HepG2 (cell line): ENCODE measurements around the gene WDR53.
"Not testable (repeated sequence)": the region's sequence is repeated elsewhere in the genome, so short reads cannot be mapped to it uniquely, and the experiment has no call there.

Source experiments
- ATAD3A ChIP-seq: sonication (generic); formaldehyde crosslinking; IDR thresholded peaks from 2 replicates; pipeline ENCODE4 v1.4.0; 2020; ENCODE audit warnings: missing genetic modification reagents
- GATAD2A ChIP-seq: IDR thresholded peaks from 2 replicates; pipeline ENCODE4 v1.6.1; 2016
- NFIC ChIP-seq: IDR thresholded peaks from 2 replicates; pipeline ENCODE4 v1.6.1; 2012; ENCODE audit warnings: mild to moderate bottlenecking, low read length, inconsistent platforms
- SCMH1 ChIP-seq: sonication (generic); formaldehyde crosslinking; IDR thresholded peaks from 2 replicates; pipeline ENCODE4 v1.9.0; 2021; ENCODE audit warnings: missing genetic modification reagents, mild to moderate bottlenecking, borderline replicate concordance
- SOX13 ChIP-seq, 3 experiments: fragments of 450-650 bp in 1 of 3; sonication (generic) in 1 of 3; formaldehyde crosslinking in 1 of 3; IDR thresholded peaks in 2 of 3; conservative IDR thresholded peaks in 1 of 3; 2 replicates each; pipeline versions ENCODE4 v1.5.0 to v1.6.1; 2016 to 2020; ENCODE audit warnings: antibody characterized with exemption in 1 of 3, mild to moderate bottlenecking in 1 of 3, missing compliant biosample characterization in 1 of 3, missing genetic modification reagents in 1 of 3, moderate library complexity in 1 of 3
- ZFX ChIP-seq: sonication (generic); formaldehyde crosslinking; IDR thresholded peaks from 2 replicates; pipeline ENCODE4 v1.4.0; 2020; ENCODE audit warnings: mild to moderate bottlenecking, low read depth, missing genetic modification reagents, moderate library complexity
- ZNF543 ChIP-seq: sonication (generic); formaldehyde crosslinking; IDR thresholded peaks from 2 replicates; pipeline ENCODE4 v1.4.0; 2020; ENCODE audit warnings: mild to moderate bottlenecking, missing genetic modification reagents
- ZNF607 ChIP-seq: sonication (generic); formaldehyde crosslinking; IDR thresholded peaks from 2 replicates; pipeline ENCODE4 v1.5.1; 2020; ENCODE audit warnings: missing genetic modification reagents, mild to moderate bottlenecking, borderline replicate concordance
- ZNF737 ChIP-seq: sonication (generic); formaldehyde crosslinking; IDR thresholded peaks from 2 replicates; pipeline ENCODE4 v1.5.0; 2020; ENCODE audit warnings: missing genetic modification reagents, mild to moderate bottlenecking, borderline replicate concordance
- TF ChIP-seq, protein P1 (sequence below): sonication (generic); formaldehyde crosslinking; IDR thresholded peaks from 2 replicates; pipeline ENCODE4 v1.4.0; 2020; ENCODE audit warnings: missing genetic modification reagents

DNA sequence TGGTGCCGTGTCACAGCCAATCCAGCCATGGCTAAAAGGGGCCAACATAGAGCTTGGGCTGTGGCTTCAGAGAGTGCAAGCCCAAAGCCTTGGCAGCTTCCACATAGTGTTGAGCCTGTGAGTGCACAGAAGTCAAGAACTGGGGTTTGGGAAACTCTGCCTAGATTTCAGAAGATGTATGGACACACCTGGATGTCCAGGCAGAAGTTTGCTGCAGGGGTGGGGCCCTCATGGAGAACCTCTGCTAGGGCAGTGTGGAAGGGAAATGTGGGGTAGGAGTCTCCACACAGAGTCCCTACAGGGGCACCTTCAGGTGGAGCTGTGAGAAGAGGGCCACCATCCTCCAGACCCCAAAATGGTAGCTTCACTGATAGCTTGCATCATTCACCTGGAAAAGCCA lies 19.0 kb downstream of the WDR53 start:
- TF ChIP-seq, protein P1, sequence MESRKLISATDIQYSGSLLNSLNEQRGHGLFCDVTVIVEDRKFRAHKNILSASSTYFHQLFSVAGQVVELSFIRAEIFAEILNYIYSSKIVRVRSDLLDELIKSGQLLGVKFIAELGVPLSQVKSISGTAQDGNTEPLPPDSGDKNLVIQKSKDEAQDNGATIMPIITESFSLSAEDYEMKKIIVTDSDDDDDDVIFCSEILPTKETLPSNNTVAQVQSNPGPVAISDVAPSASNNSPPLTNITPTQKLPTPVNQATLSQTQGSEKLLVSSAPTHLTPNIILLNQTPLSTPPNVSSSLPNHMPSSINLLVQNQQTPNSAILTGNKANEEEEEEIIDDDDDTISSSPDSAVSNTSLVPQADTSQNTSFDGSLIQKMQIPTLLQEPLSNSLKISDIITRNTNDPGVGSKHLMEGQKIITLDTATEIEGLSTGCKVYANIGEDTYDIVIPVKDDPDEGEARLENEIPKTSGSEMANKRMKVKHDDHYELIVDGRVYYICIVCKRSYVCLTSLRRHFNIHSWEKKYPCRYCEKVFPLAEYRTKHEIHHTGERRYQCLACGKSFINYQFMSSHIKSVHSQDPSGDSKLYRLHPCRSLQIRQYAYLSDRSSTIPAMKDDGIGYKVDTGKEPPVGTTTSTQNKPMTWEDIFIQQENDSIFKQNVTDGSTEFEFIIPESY, result not testable (repeated sequence)
- not testable (repeated sequence) for TF ChIP-seq SCMH1; ZNF607 (CRISPR knock-in tag); ZNF543; ATAD3A (CRISPR knock-in tag); GATAD2A (CRISPR knock-in tag); SOX13 (IDR thresholded peaks at IDR 0.05); SOX13 (CRISPR knock-in tag; conservative IDR thresholded peaks at IDR 0.05 in 1 of 2, IDR thresholded peaks at IDR 0.05 in 1 of 2); ZFX (CRISPR knock-in tag); NFIC; ZNF737 (CRISPR knock-in tag)
